MCF 10A (cell line): ENCODE results near the gene ABLIM1. TPM values are rescaled to one million over a fixed set of nuclear protein-coding genes. Genes with fewer than 3 reads are reported as not detected.

Source experiments
- BruUV-seq: library from RNA; stranded (reverse); fragments of 400-500 nt; replicated peaks from 2 replicates; lab custom pipeline; 2021; lab: Mats Ljungman, UMichigan
- CTCF ChIA-PET: fragments of 300-600 bp; sonication (Branson Sonifier 250); formaldehyde crosslinking; extraction: SDS; loops from one replicate; lab custom pipeline; 2021; ENCODE audit warnings: antibody characterized with exemption, inconsistent platforms; lab: Yijun Ruan, JAX
- POLR2A ChIA-PET: fragments of 300-600, 350-650 bp; sonication (Branson Sonifier 250); formaldehyde crosslinking; extraction: SDS; loops from one replicate; lab custom pipeline; 2020; ENCODE audit warnings: antibody characterized with exemption, inconsistent platforms; lab: Yijun Ruan, JAX
- DNase-seq: peaks from one replicate; pipeline ENCODE4 v3.0.0-alpha.2; 2018; ENCODE audit not compliant: unreplicated experiment
- H3K27ac Mint-ChIP-seq: one replicate; pipeline ENCODE4 v1.8.0; 2022; ENCODE audit warnings: mild to moderate bottlenecking, low read depth, mixed read lengths; ENCODE audit not compliant: unreplicated experiment
- H3K27me3 Mint-ChIP-seq: one replicate; pipeline ENCODE4 v1.8.0; 2022; ENCODE audit warnings: mixed read lengths; ENCODE audit not compliant: insufficient read depth, unreplicated experiment
- H3K36me3 Mint-ChIP-seq: one replicate; pipeline ENCODE4 v1.8.0; 2022; ENCODE audit warnings: mild to moderate bottlenecking, moderate library complexity, mixed read lengths; ENCODE audit not compliant: insufficient read depth, unreplicated experiment
- H3K4me1 Mint-ChIP-seq: one replicate; pipeline ENCODE4 v1.8.0; 2022; ENCODE audit warnings: mixed read lengths; ENCODE audit not compliant: insufficient read depth, unreplicated experiment
- H3K4me3 Mint-ChIP-seq: one replicate; pipeline ENCODE4 v1.8.0; 2022; ENCODE audit warnings: mild to moderate bottlenecking, moderate library complexity, mixed read lengths; ENCODE audit not compliant: unreplicated experiment
- H3K9me3 Mint-ChIP-seq: one replicate; pipeline ENCODE4 v1.8.0; 2022; ENCODE audit warnings: mixed read lengths; ENCODE audit not compliant: unreplicated experiment
- CTCF ChIP-seq: fragments of 200-600 bp; IDR thresholded peaks from one replicate; pipeline ENCODE4 v1.8.0; 2022; ENCODE audit warnings: antibody characterized with exemption, mild to moderate bottlenecking; ENCODE audit not compliant: unreplicated experiment
- intact Hi-C: fragments of 100-400 bp; cut with micrococcal nuclease; formaldehyde crosslinking; loops from 2 replicates; pipeline ENCODE4 v1.14.1; 2022
- total RNA-seq: library from RNA; stranded (reverse); gene quantifications from 2 replicates; pipeline ENCODE4 v1.2.3, GENCODE V29; 2022

The ABLIM1 gene
- total RNA-seq, 1 experiment from 2014 or later: 94.5 TPM

- no peak for TF ChIP-seq CTCF
- Mint-ChIP-seq H3K9me3 (peaks cover 8% of the 10 kb centered on the region), H3K36me3 (peaks cover 13% of the 10 kb centered on the region), H3K4me1 (peaks cover 43% of the 10 kb centered on the region), H3K27me3 (no peaks in the 10 kb centered on the region), H3K4me3 (no peak overlapping the region), H3K27ac (no peak overlapping the region)
- no peak for DNase-seq
- no TSS peak for BruUV-seq
- POLR2A ChIA-PET: interaction anchor here (6.9 to 15.6 kb wide), 2 partner anchors 10 to 13 kb away, joined by 54 to 481 read pairs; no protein-coding TSS in a partner anchor
- CTCF ChIA-PET: interaction anchor here (3.8 kb wide), 1 partner anchor 44 kb away, joined by 16 read pairs; no protein-coding TSS in a partner anchor
- intact Hi-C loops: no loop called here
These were observed 141.7 kb downstream of the ABLIM1 start for GRCh38 chr10:114516356-114516755.

GRCh38 chr10:114515298-114515914 is 142.7 kb downstream of the ABLIM1 start:
- POLR2A ChIA-PET: interaction anchor here (1.2 to 15.6 kb wide), 3 partner anchors 11 to 61 kb away, joined by 3 to 481 read pairs (median 54); no protein-coding TSS in a partner anchor
- CTCF ChIA-PET: interaction anchor here (1.1 to 3.8 kb wide), 3 partner anchors 9 to 44 kb away, joined by 3 to 16 read pairs (median 3); no protein-coding TSS in a partner anchor
- intact Hi-C loops: no loop called here
- Mint-ChIP-seq H3K27ac (peak overlapping the region; percentile 9), H3K4me3 (no peak overlapping the region), H3K9me3 (peaks cover 4% of the 10 kb centered on the region), H3K36me3 (peaks cover 12% of the 10 kb centered on the region), H3K27me3 (no peaks in the 10 kb centered on the region), H3K4me1 (peaks cover 39% of the 10 kb centered on the region)
- no peak for TF ChIP-seq CTCF
- DNase-seq: no peak
- BruUV-seq: no TSS peak

GRCh38 chr10:114513381-114513792 is 144.7 kb downstream of the ABLIM1 start:
- TF ChIP-seq CTCF: no peak
- H3K9me3 Mint-ChIP-seq: no peaks in the 10 kb centered on the region
- intact Hi-C loops: no loop called here
- peaks cover 9% of the 10 kb centered on the region for H3K36me3 Mint-ChIP-seq
- H3K4me3 Mint-ChIP-seq: no peak overlapping the region
- ChIA-PET CTCF (interaction anchor here (1.0 kb wide), 1 partner anchor 12 kb away, joined by 3 read pairs; no protein-coding TSS in a partner anchor), POLR2A (interaction anchor here (6.9 to 15.6 kb wide), 2 partner anchors 10 to 13 kb away, joined by 54 to 481 read pairs; no protein-coding TSS in a partner anchor)
- no TSS peak for BruUV-seq
- H3K27ac Mint-ChIP-seq: no peak overlapping the region
- peaks cover 22% of the 10 kb centered on the region for H3K4me1 Mint-ChIP-seq
- no peaks in the 10 kb centered on the region for H3K27me3 Mint-ChIP-seq
- DNase-seq: no peak

- peaks cover 9% of the 10 kb centered on the region for H3K36me3 Mint-ChIP-seq
- ChIA-PET POLR2A (interaction anchor here (18.1 kb wide), 1 partner anchor 8 kb away, joined by 481 read pairs; no protein-coding TSS in a partner anchor), CTCF (no interaction called here)
- H3K27ac Mint-ChIP-seq: peak overlapping the region; percentile 75
- BruUV-seq: no TSS peak
- no peaks in the 10 kb centered on the region for H3K27me3 Mint-ChIP-seq
- H3K4me1 Mint-ChIP-seq: peaks cover 30% of the 10 kb centered on the region
- TF ChIP-seq CTCF: no peak
- DNase-seq: no peak
- intact Hi-C loops: no loop called here
- H3K9me3 Mint-ChIP-seq: no peaks in the 10 kb centered on the region
- H3K4me3 Mint-ChIP-seq: no peak overlapping the region
These were observed 146.2 kb downstream of the ABLIM1 start for GRCh38 chr10:114511881-114512280.
